ENCODE results near the gene PGR.

Gene PGR

DNA sequence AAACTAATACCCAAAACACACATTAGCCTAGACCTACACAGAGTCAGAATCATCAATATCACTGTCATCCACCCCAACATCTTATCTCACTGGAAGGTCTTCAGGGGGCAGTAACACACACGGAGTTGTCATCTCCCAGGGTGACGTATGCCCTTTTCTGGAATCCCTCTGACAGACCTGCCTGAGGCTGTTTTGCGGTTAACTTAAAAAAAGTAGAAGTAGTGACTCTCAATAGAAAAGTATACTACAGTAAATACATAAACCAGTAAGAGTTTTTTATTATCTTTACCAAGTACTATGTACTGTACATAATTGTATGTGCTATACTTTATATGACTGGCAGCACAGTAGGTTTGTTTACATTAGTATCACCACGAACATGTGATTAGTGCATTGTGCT, 80.5 kb downstream of the PGR start:
- no peaks in the 10 kb centered on the region for H3K36me3 ChIP-seq (ENCODE audit: control insufficient read depth, insufficient read depth, low read length)
- no peak overlapping the region for H3K4me3 ChIP-seq (replicated peaks; ENCODE audit: low read depth, low read length)
- TF ChIP-seq, protein P1, sequence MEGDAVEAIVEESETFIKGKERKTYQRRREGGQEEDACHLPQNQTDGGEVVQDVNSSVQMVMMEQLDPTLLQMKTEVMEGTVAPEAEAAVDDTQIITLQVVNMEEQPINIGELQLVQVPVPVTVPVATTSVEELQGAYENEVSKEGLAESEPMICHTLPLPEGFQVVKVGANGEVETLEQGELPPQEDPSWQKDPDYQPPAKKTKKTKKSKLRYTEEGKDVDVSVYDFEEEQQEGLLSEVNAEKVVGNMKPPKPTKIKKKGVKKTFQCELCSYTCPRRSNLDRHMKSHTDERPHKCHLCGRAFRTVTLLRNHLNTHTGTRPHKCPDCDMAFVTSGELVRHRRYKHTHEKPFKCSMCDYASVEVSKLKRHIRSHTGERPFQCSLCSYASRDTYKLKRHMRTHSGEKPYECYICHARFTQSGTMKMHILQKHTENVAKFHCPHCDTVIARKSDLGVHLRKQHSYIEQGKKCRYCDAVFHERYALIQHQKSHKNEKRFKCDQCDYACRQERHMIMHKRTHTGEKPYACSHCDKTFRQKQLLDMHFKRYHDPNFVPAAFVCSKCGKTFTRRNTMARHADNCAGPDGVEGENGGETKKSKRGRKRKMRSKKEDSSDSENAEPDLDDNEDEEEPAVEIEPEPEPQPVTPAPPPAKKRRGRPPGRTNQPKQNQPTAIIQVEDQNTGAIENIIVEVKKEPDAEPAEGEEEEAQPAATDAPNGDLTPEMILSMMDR (IDR thresholded peaks at IDR 0.05; ENCODE audit: insufficient read depth, low read length, poor library complexity, severe bottlenecking): no peak
- no peaks in the 10 kb centered on the region for H3K27me3 ChIP-seq (replicated peaks; ENCODE audit: control insufficient read depth, insufficient read depth, low read length)
- DNase-seq (ENCODE audit: extremely low read depth, insufficient read length): no peak

DNA sequence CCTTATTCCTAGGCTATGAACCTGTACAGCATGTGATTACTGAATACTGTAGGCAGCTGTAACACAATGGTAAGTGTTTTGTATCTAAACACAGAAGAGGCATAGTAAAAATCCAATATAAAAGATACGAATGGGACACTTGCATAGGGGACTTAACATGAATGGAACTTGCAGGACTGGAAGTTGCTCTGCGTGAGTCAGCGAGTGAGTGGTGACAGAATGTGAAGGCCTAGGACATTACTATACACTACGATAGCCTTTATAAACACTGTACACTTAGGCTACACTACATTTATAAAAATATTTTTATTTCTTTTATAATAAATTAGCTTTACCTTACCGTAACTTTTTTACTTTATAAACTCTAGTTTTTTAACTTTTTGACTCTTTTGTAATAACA, 81.1 kb downstream of the PGR start:
- Histone ChIP-seq H3K36me3 (ENCODE audit: control insufficient read depth, insufficient read depth, low read length) (no peaks in the 10 kb centered on the region), H3K27me3 (replicated peaks; ENCODE audit: control insufficient read depth, insufficient read depth, low read length) (no peaks in the 10 kb centered on the region), H3K4me3 (replicated peaks; ENCODE audit: low read depth, low read length) (no peak overlapping the region)
- no peak for DNase-seq (ENCODE audit: extremely low read depth, insufficient read length)
- TF ChIP-seq, protein P1 (IDR thresholded peaks at IDR 0.05; ENCODE audit: insufficient read depth, low read length, poor library complexity, severe bottlenecking): no peak

DNA sequence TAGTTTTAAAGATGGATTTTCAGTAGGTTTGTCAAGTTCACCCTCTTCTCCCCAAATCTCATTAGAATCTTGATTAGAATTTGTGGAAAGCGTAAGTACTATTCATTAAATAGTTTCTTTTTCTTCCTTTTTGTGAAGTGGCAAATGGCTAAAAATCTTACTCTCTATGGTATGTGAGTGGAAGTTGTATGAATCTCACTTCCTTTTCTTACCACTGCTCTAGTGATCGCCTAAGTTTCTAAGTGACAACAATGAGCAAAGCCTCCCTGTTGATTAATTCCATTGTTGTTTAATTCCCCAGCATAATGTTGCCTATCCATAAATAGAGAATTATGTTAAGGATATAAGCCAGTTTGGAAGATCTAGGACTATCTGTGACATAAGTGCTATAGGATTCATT, 82.7 kb downstream of the PGR start:
- DNase-seq (ENCODE audit: extremely low read depth, insufficient read length): no peak
- Histone ChIP-seq H3K36me3 (ENCODE audit: control insufficient read depth, insufficient read depth, low read length) (no peaks in the 10 kb centered on the region), H3K4me3 (replicated peaks; ENCODE audit: low read depth, low read length) (no peak overlapping the region), H3K27me3 (replicated peaks; ENCODE audit: control insufficient read depth, insufficient read depth, low read length) (no peaks in the 10 kb centered on the region)
- TF ChIP-seq, protein P1 (IDR thresholded peaks at IDR 0.05; ENCODE audit: insufficient read depth, low read length, poor library complexity, severe bottlenecking): no peak

DNA sequence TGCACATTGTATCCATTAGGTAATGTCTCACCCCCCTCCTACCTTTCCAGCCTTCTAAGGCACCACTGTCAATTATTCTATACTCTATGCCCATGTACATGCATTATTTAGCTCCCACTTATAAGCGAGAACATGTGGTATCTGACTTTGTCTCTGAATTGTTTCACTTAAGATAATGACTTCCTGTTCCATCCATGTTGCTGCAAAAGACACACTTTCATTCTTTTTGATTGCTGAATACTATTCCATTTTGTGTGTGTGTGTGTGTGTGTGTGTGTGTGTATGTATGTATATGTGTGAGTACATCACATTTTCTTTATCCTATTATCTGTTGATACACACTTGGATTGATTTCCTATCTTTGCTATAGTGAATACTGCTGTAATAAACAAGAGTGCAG, 84.2 kb downstream of the PGR start:
- TF ChIP-seq, protein P1 (IDR thresholded peaks at IDR 0.05; ENCODE audit: insufficient read depth, low read length, poor library complexity, severe bottlenecking): no peak
- no peaks in the 10 kb centered on the region for H3K27me3 ChIP-seq (replicated peaks; ENCODE audit: control insufficient read depth, insufficient read depth, low read length)

DNA sequence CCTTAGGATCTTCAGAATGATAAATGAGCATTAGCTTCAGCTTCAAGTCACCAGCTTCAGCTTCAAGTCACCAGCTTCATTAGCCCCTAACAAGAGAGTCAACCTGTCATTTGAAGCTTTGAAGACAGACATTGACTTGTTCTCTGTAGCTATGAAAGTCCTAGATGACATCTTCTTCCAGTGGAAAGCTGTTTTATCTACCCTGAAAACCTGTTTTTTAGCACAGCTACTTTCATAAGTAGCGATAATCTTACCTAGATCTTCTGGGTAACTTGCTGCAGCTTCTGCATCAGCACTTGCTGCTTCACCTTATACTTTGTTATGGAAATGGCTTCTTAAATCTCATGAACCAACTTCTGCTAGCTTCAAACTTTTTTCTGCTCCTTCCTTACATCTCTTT, 85.7 kb downstream of the PGR start:
- Histone ChIP-seq H3K36me3 (ENCODE audit: control insufficient read depth, insufficient read depth, low read length) (no peaks in the 10 kb centered on the region), H3K4me3 (replicated peaks; ENCODE audit: low read depth, low read length) (no peak overlapping the region), H3K27me3 (replicated peaks; ENCODE audit: control insufficient read depth, insufficient read depth, low read length) (no peaks in the 10 kb centered on the region)
- DNase-seq (ENCODE audit: extremely low read depth, insufficient read length): no peak
- TF ChIP-seq, protein P1 (IDR thresholded peaks at IDR 0.05; ENCODE audit: insufficient read depth, low read length, poor library complexity, severe bottlenecking): no peak

More for the DNA sequence above, 84.2 kb downstream of the PGR start:
- Histone ChIP-seq H3K4me3 (replicated peaks; ENCODE audit: low read depth, low read length) (no peak overlapping the region), H3K36me3 (ENCODE audit: control insufficient read depth, insufficient read depth, low read length) (no peaks in the 10 kb centered on the region)
- DNase-seq (ENCODE audit: extremely low read depth, insufficient read length): no peak

DNA sequence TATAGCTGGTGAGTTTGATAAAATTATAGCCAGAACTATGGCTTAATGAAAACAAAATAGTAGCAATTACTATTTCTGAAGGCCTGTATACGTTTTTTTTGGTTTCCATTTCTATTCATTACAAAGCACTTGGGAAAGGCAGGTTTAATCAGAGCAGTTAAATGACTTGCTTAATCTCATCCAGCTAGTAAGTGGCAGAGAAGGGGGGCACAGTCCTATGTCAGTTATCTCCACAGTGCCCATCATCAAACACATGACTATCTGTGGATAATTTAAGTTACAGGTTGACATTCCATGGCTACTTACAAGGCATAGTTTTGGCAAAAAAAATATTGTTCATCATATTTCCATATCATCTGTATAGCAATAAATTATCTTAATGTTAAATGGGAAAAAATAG, 93.7 kb downstream of the PGR start:
- Histone ChIP-seq H3K36me3 (ENCODE audit: control insufficient read depth, insufficient read depth, low read length) (no peaks in the 10 kb centered on the region), H3K27me3 (replicated peaks; ENCODE audit: control insufficient read depth, insufficient read depth, low read length) (no peaks in the 10 kb centered on the region), H3K4me3 (replicated peaks; ENCODE audit: low read depth, low read length) (no peak overlapping the region)
- no peak for DNase-seq (ENCODE audit: extremely low read depth, insufficient read length)
- TF ChIP-seq, protein P1 (IDR thresholded peaks at IDR 0.05; ENCODE audit: insufficient read depth, low read length, poor library complexity, severe bottlenecking): no peak
